Transverse colon (tissue), 4 donors: ENCODE measurements around the gene EML5. TPM values are rescaled to one million over a fixed set of nuclear protein-coding genes. Genes with fewer than 3 reads are reported as not detected.

Experiments
- DNase-seq: peaks from one replicate; pipeline ENCODE4 v3.0.0-alpha.2; 2019
- H3K27ac ChIP-seq, 4 donors: fragments of 200-600 bp; sonication (generic); 2 replicates each; pipeline ENCODE4 v1.5.1; 2016 to 2018; ENCODE audit warnings: inconsistent platforms in 4 of 4
- H3K27me3 ChIP-seq: fragments of 200-600 bp; sonication (generic); 2 replicates; pipeline ENCODE4 v1.5.1; 2017; ENCODE audit warnings: inconsistent platforms
- H3K36me3 ChIP-seq, 4 donors: fragments of 200-600 bp; sonication (generic); 2 replicates each; pipeline ENCODE4 v1.5.1; 2017 to 2019; ENCODE audit warnings: inconsistent platforms in 4 of 4
- H3K4me1 ChIP-seq, 4 donors: fragments of 200-600 bp; sonication (generic); 2 replicates each; pipeline ENCODE4 v1.5.1; 2017 to 2020; ENCODE audit warnings: inconsistent platforms in 4 of 4
- H3K4me3 ChIP-seq, 4 donors: fragments of 200-600 bp; sonication (generic); 1 replicate in 1 of 4; 2 replicates in 3 of 4; pipeline versions ENCODE4 v1.5.1 to v1.6.1; 2017 to 2019; ENCODE audit warnings: inconsistent platforms in 4 of 4
- H3K9me3 ChIP-seq, 2 donors: fragments of 200-600 bp; sonication (generic); 2 replicates each; pipeline ENCODE4 v1.5.1; 2017 to 2019; ENCODE audit warnings: inconsistent platforms in 2 of 2
- CTCF ChIP-seq, 5 experiments: fragments of 200-600 bp in 3 of 5; fragments of 450-650 bp in 2 of 5; sonication (generic) in 3 of 5; IDR thresholded peaks; 1 replicate in 2 of 5; 2 replicates in 3 of 5; pipeline ENCODE4 v1.5.1; 2016 to 2017; ENCODE audit warnings: antibody characterized with exemption in 5 of 5, inconsistent platforms in 3 of 5, mild to moderate bottlenecking in 2 of 5, moderate library complexity in 1 of 5
- EP300 ChIP-seq: sonication (generic); formaldehyde crosslinking; IDR thresholded peaks from one replicate; pipeline ENCODE4 v1.6.1; 2017; ENCODE audit warnings: antibody characterized with exemption, low read depth
- POLR2A ChIP-seq: fragments of 450-650 bp; IDR thresholded peaks from one replicate; pipeline ENCODE4 v1.6.1; 2016; ENCODE audit warnings: antibody characterized with exemption, mild to moderate bottlenecking, moderate library complexity
- POLR2AphosphoS5 ChIP-seq, 3 donors: sonication (generic); formaldehyde crosslinking; IDR thresholded peaks; one replicate each; pipeline ENCODE4 v1.6.1; 2016; ENCODE audit warnings: antibody characterized with exemption in 3 of 3
- WGBS, 2 donors: methylation state at CpG; one replicate each; pipeline ENCODE4 v1.1.5; 2018; ENCODE audit warnings: low coverage in 1 of 2; 5-methylcytosine and 5-hydroxymethylcytosine counted together
- in situ Hi-C, 4 donors: fragments of 200-750 bp; cut with MboI; loops; one replicate each; pipeline versions ENCODE4 v1.15.0 to v1.15.1; 2017; ENCODE audit warnings: low sequenced_read_pairs in 3 of 4, low pct_ligation_motif_present in 1 of 4, low pct_unique_long_range_greater_than_20kb in 1 of 4
- intact Hi-C: fragments of 100-400 bp; cut with DNase I; formaldehyde crosslinking; loops from one replicate; pipeline ENCODE4 v1.15.1; 2023; ENCODE audit warnings: low total_unique reads
- total RNA-seq, 4 donors: library from RNA; depleted of rRNA; stranded (reverse); fragments of >200 nt; gene quantifications; one replicate each; pipeline ENCODE4 v1.1.0, GENCODE V29; 2016

EML5 gene
- total RNA-seq, 4 donors from 2014 or later = 0.20 to 4.9 (median 1.7) TPM

- Histone ChIP-seq H3K4me1 (no peaks in the 10 kb centered on the region), H3K9me3 (no peaks in the 10 kb centered on the region), H3K36me3 (peaks cover 0 to 91% (median 46%) of the 10 kb centered on the region in 4 donors), H3K27ac (no peak overlapping the region), H3K27me3 (no peaks in the 10 kb centered on the region), H3K4me3 (no peak overlapping the region)
- intact Hi-C loops (no loop called here), in situ Hi-C loops (loop anchor here in 1 of 4 donors (25.0 kb wide), 1 partner anchor 385 kb away; no protein-coding TSS in a partner anchor)
- no peak for DNase-seq
- TF ChIP-seq EP300 = no peak
- 93 to 94% methylated on average over 4 of the region's 4 CpGs for WGBS, 2 donors
Observed at GRCh38 chr14:88572117-88572516, 220.6 kb downstream of the EML5 start.

GRCh38 chr14:88568196-88568595, 224.6 kb downstream of the EML5 start:
- H3K4me1 ChIP-seq = peaks cover 0 to 21% (median 10%) of the 10 kb centered on the region in 4 donors
- no peaks in the 10 kb centered on the region for H3K9me3 ChIP-seq
- no peaks in the 10 kb centered on the region for H3K27me3 ChIP-seq
- intact Hi-C loops (no loop called here), in situ Hi-C loops (loop anchor here in 2 of 4 donors (10.0 to 25.0 kb wide), 2 partner anchors 73 to 381 kb away; no protein-coding TSS in a partner anchor)
- no peak overlapping the region for H3K4me3 ChIP-seq
- H3K36me3 ChIP-seq = peaks cover 0 to 53% (median 27%) of the 10 kb centered on the region in 4 donors
- H3K27ac ChIP-seq = no peak overlapping the region
- no peak for DNase-seq
- TF ChIP-seq CTCF (IDR thresholded peaks at IDR 0.05) = no peak
- TF ChIP-seq POLR2AphosphoS5 (IDR thresholded peaks at IDR 0.05) = no peak
- no peak for TF ChIP-seq POLR2A
- no peak for TF ChIP-seq EP300
- WGBS, 2 donors = 64 to 67% methylated on average over 3 of the region's 3 CpGs

GRCh38 chr14:88565427-88565826, 227.3 kb downstream of the EML5 start:
- TF ChIP-seq EP300 (no peak), POLR2A (no peak), POLR2AphosphoS5 (IDR thresholded peaks at IDR 0.05) (no peak), CTCF (IDR thresholded peaks at IDR 0.05) (no peak)

GRCh38 chr14:88563845-88564244, 228.9 kb downstream of the EML5 start:
- in situ Hi-C loops = loop anchor here in 3 of 4 donors (5.0 to 25.0 kb wide), 3 partner anchors 69 to 377 kb away; no protein-coding TSS in a partner anchor
- intact Hi-C loops = no loop called here
- TF ChIP-seq CTCF (IDR thresholded peaks at IDR 0.05) = no peak
- no peak for TF ChIP-seq POLR2AphosphoS5 (IDR thresholded peaks at IDR 0.05)
- no peak for TF ChIP-seq EP300
- no peak for TF ChIP-seq POLR2A
- WGBS, 2 donors = 7 to 14% methylated on average over 6 to 7 of the region's 7 CpGs
- Histone ChIP-seq H3K27ac (peak overlapping the region; percentile 95 to 98 (median 97)), H3K36me3 (peaks cover 0 to 10% (median 5%) of the 10 kb centered on the region in 4 donors), H3K27me3 (no peaks in the 10 kb centered on the region), H3K4me1 (peaks cover 6 to 25% (median 14%) of the 10 kb centered on the region in 4 donors), H3K4me3 (peak overlapping the region; percentile 59 to 94 (median 92)), H3K9me3 (no peaks in the 10 kb centered on the region)
- DNase-seq = no peak

More at GRCh38 chr14:88565427-88565826, 227.3 kb downstream of the EML5 start:
- no peak for DNase-seq
- in situ Hi-C loops (loop anchor here in 2 of 4 donors (10.0 to 25.0 kb wide), 2 partner anchors 71 to 378 kb away; no protein-coding TSS in a partner anchor), intact Hi-C loops (no loop called here)
- Histone ChIP-seq H3K9me3 (no peaks in the 10 kb centered on the region), H3K27ac (no peak overlapping the region), H3K4me3 (no peak overlapping the region), H3K4me1 (peaks cover 6 to 25% (median 14%) of the 10 kb centered on the region in 4 donors), H3K36me3 (peaks cover 0 to 26% (median 13%) of the 10 kb centered on the region in 4 donors), H3K27me3 (no peaks in the 10 kb centered on the region)
- 81 to 86% methylated on average over 4 to 5 of the region's 5 CpGs for WGBS, 2 donors
